H1 (cell line): ENCODE results near the gene ARAP3. TPM values are rescaled to one million over a fixed set of nuclear protein-coding genes. Genes with fewer than 3 reads are reported as not detected.

ENCODE experiments used
- CTCF ChIA-PET: fragments of 300-600 bp; sonication (Branson Sonifier 250); formaldehyde crosslinking; loops from one replicate; lab custom pipeline; 2021; ENCODE audit not compliant: partially characterized antibody; lab: Charles Lee
- POLR2A ChIA-PET: fragments of 300-600 bp; sonication (Branson Sonifier 250); formaldehyde crosslinking; loops from one replicate; lab custom pipeline; 2021; ENCODE audit warnings: inconsistent platforms; ENCODE audit not compliant: partially characterized antibody; lab: Charles Lee
- DNase-seq, 2 experiments: peaks; one replicate each; pipeline versions ENCODE4 v3.0.0 to v3.0.0-alpha.2; 2010 to 2022; ENCODE audit warnings: low spot score in 2 of 2, low read depth in 1 of 2, mixed read lengths in 1 of 2
- FAIRE-seq: peaks from 2 replicates; lab custom pipeline; 2011; peaks lifted over from hg19 to GRCh38; lab: Jason Lieb, UNC
- H2AFZ ChIP-seq: 2 replicates; pipeline ENCODE4 v1.8.1; 2012; ENCODE audit warnings: low read length, inconsistent platforms
- H2AK5ac ChIP-seq: 2 replicates; pipeline ENCODE4 v1.6.1; 2013; ENCODE audit warnings: low read depth, low read length
- H2BK120ac ChIP-seq: replicated peaks from 2 replicates; pipeline ENCODE3; 2013; ENCODE audit warnings: low read depth, low read length, inconsistent platforms
- H2BK12ac ChIP-seq: 2 replicates; pipeline ENCODE4 v1.6.1; 2013; ENCODE audit warnings: low read depth, low read length
- H2BK15ac ChIP-seq: 2 replicates; pipeline ENCODE4 v1.6.1; 2013; ENCODE audit warnings: low read length
- H2BK20ac ChIP-seq: 2 replicates; pipeline ENCODE4 v1.6.1; 2013; ENCODE audit warnings: low read length
- H2BK5ac ChIP-seq: 2 replicates; pipeline ENCODE4 v1.6.1; 2013; ENCODE audit warnings: low read depth, low read length
- H3K14ac ChIP-seq: 2 replicates; pipeline ENCODE4 v1.6.1; 2013; ENCODE audit warnings: inconsistent platforms; ENCODE audit not compliant: insufficient read length
- H3K18ac ChIP-seq: 2 replicates; pipeline ENCODE4 v1.6.1; 2013; ENCODE audit warnings: low read length; ENCODE audit errors: extremely low read depth
- H3K23ac ChIP-seq: 2 replicates; pipeline ENCODE4 v1.6.1; 2013; ENCODE audit warnings: inconsistent platforms; ENCODE audit not compliant: insufficient read length
- H3K23me2 ChIP-seq: 2 replicates; pipeline ENCODE4 v1.6.1; 2013; ENCODE audit warnings: low read depth, low read length
- H3K27ac ChIP-seq: 2 replicates; pipeline ENCODE4 v1.6.1; 2011; ENCODE audit warnings: low read depth, low read length, inconsistent platforms
- H3K27me3 ChIP-seq, 4 experiments: replicated peaks in 1 of 4; 1 replicate in 1 of 4; 2 replicates in 3 of 4; pipeline versions ENCODE4 v1.6.1 to v1.8.1; 2011 to 2013; ENCODE audit warnings: low read length in 3 of 4, mild to moderate bottlenecking in 3 of 4, inconsistent platforms in 2 of 4, mixed read lengths in 2 of 4, moderate library complexity in 1 of 4; ENCODE audit not compliant: control insufficient read depth in 3 of 4, insufficient read depth in 3 of 4; ENCODE audit errors: extremely low read depth in 1 of 4
- H3K36me3 ChIP-seq, 4 experiments: 2 replicates each; pipeline versions ENCODE4 v1.6.1 to v1.8.1; 2011 to 2013; ENCODE audit warnings: mild to moderate bottlenecking in 4 of 4, low read length in 3 of 4, moderate library complexity in 2 of 4, control low read depth in 1 of 4, inconsistent platforms in 1 of 4; ENCODE audit not compliant: insufficient read depth in 4 of 4, control insufficient read depth in 2 of 4
- H3K4ac ChIP-seq: replicated peaks from 2 replicates; pipeline ENCODE3; 2013; ENCODE audit warnings: low read length, low read depth, mixed read lengths, inconsistent platforms; ENCODE audit not compliant: insufficient read length
- H3K4me1 ChIP-seq, 4 experiments: replicated peaks in 1 of 4; 1 replicate in 1 of 4; 2 replicates in 3 of 4; pipeline versions ENCODE4 v1.6.1 to v1.8.1; 2011 to 2013; ENCODE audit warnings: low read length in 3 of 4, inconsistent platforms in 2 of 4, mixed read lengths in 1 of 4; ENCODE audit not compliant: insufficient read depth in 4 of 4, control insufficient read depth in 3 of 4
- H3K4me2 ChIP-seq, 2 experiments: 2 replicates each; pipeline versions ENCODE4 v1.6.1 to v1.8.1; 2011 to 2013; ENCODE audit warnings: low read depth in 2 of 2, low read length in 2 of 2, control low read depth in 1 of 2, inconsistent platforms in 1 of 2, mild to moderate bottlenecking in 1 of 2; ENCODE audit not compliant: insufficient read depth in 1 of 2
- H3K4me3 ChIP-seq, 4 experiments: fragments of 200-600, 300-600 bp in 1 of 4; sonication (generic), shearing (Covaris generic), sonication (Bioruptor Twin) in 1 of 4; 2 replicates each; pipeline versions ENCODE4 v1.5.1 to v1.8.1; 2011 to 2016; ENCODE audit warnings: low read length in 4 of 4, low read depth in 3 of 4, control low read depth in 2 of 4, inconsistent platforms in 2 of 4, mild to moderate bottlenecking in 2 of 4, mixed read lengths in 1 of 4, moderate library complexity in 1 of 4; ENCODE audit not compliant: insufficient read depth in 2 of 4; ENCODE audit errors: extremely low read depth in 1 of 4
- H3K56ac ChIP-seq: replicated peaks from 2 replicates; pipeline ENCODE3; 2013; ENCODE audit warnings: low read depth, mild to moderate bottlenecking, mixed read lengths, low read length, inconsistent platforms; ENCODE audit not compliant: insufficient read length
- H3K79me1 ChIP-seq: 2 replicates; pipeline ENCODE4 v1.6.1; 2013; ENCODE audit warnings: low read depth, low read length, control low read depth
- H3K79me2 ChIP-seq, 2 experiments: 2 replicates each; pipeline versions ENCODE4 v1.6.1 to v1.8.1; 2012 to 2013; ENCODE audit warnings: low read length in 2 of 2, mild to moderate bottlenecking in 2 of 2, inconsistent platforms in 1 of 2; ENCODE audit not compliant: insufficient read depth in 2 of 2, control insufficient read depth in 1 of 2
- H3K9ac ChIP-seq, 4 experiments: replicated peaks in 1 of 4; 1 replicate in 1 of 4; 2 replicates in 3 of 4; pipeline versions ENCODE4 v1.6.1 to v1.8.1; 2011 to 2013; ENCODE audit warnings: low read depth in 3 of 4, low read length in 3 of 4, control low read depth in 2 of 4, mild to moderate bottlenecking in 2 of 4, moderate library complexity in 2 of 4, inconsistent platforms in 1 of 4; ENCODE audit errors: extremely low read depth in 1 of 4
- H3K9me3 ChIP-seq, 2 experiments: 2 replicates each; pipeline versions ENCODE4 v1.6.1 to v1.8.1; 2012 to 2013; ENCODE audit warnings: mild to moderate bottlenecking in 2 of 2, moderate library complexity in 2 of 2, control low read depth in 1 of 2, inconsistent platforms in 1 of 2, low read depth in 1 of 2, low read length in 1 of 2, mixed read lengths in 1 of 2; ENCODE audit not compliant: insufficient read depth in 2 of 2
- H4K20me1 ChIP-seq, 2 experiments: replicated peaks in 1 of 2; 2 replicates each; pipeline versions ENCODE3 to v1.8.1; 2011 to 2013; ENCODE audit warnings: inconsistent platforms in 2 of 2, low read length in 2 of 2, mild to moderate bottlenecking in 1 of 2; ENCODE audit not compliant: insufficient read depth in 2 of 2, control insufficient read depth in 1 of 2
- H4K5ac ChIP-seq: 2 replicates; pipeline ENCODE4 v1.6.1; 2013; ENCODE audit warnings: low read length, low read depth, mixed read lengths, inconsistent platforms; ENCODE audit not compliant: insufficient read length
- H4K8ac ChIP-seq: 2 replicates; pipeline ENCODE4 v1.8.0; 2013; ENCODE audit warnings: mild to moderate bottlenecking, moderate library complexity, low read length, inconsistent platforms; ENCODE audit not compliant: insufficient read depth; ENCODE audit errors: extremely low read depth
- H4K91ac ChIP-seq: replicated peaks from 2 replicates; pipeline ENCODE3; 2013; ENCODE audit warnings: low read length, mixed read lengths, inconsistent platforms; ENCODE audit not compliant: insufficient read length
- HDAC2 ChIP-seq, 2 experiments: fragments of 300-600 bp in 1 of 2; sonication (generic) in 1 of 2; IDR thresholded peaks; 2 replicates each; pipeline ENCODE4 v1.6.1; 2011 to 2012; ENCODE audit warnings: low read depth in 2 of 2, low read length in 2 of 2, mild to moderate bottlenecking in 2 of 2, moderate library complexity in 2 of 2, borderline replicate concordance in 1 of 2, inconsistent platforms in 1 of 2
- KDM1A ChIP-seq: fragments of 200-600, 300-600 bp; sonication (generic); IDR thresholded peaks from 2 replicates; pipeline ENCODE4 v1.7.1; 2016; ENCODE audit warnings: mild to moderate bottlenecking, low read length, borderline replicate concordance
- SIX5 ChIP-seq: IDR thresholded peaks from 2 replicates; pipeline ENCODE4 v1.6.1; 2011; ENCODE audit warnings: mild to moderate bottlenecking, low read depth, low read length
- WGBS, 2 experiments: shearing (Covaris generic) in 1 of 2; methylation state at CpG; one replicate each; pipeline versions ENCODE4 v1.1.6 to v1.1.7; 2013 to 2015; ENCODE audit warnings: low lambda C conversion rate in 2 of 2, mixed read lengths in 2 of 2, inconsistent platforms in 1 of 2, low coverage in 1 of 2, missing lambda C conversion rate in 1 of 2; ENCODE audit not compliant: insufficient replicate concordance in 2 of 2, insufficient coverage in 1 of 2, insufficient read length in 1 of 2; ENCODE audit errors: extremely low coverage in 1 of 2, missing lambda C conversion rate in 1 of 2; 5-methylcytosine and 5-hydroxymethylcytosine counted together
- polyA plus RNA-seq, 7 experiments: library from polyadenylated mRNA; depleted of rRNA in 3 of 7; stranded (reverse) in 5 of 7; unstranded in 2 of 7; fragments of >200 nt in 5 of 7; fragments of 200-250 nt in 2 of 7; gene quantifications; 1 replicate in 5 of 7; 2 replicates in 1 of 7; 4 replicates in 1 of 7; pipeline versions ENCODE4 v1.2.1 to v1.2.3, GENCODE V29; 2011 to 2013; ENCODE audit warnings: missing spikeins in 2 of 7, mixed read lengths in 2 of 7
- total RNA-seq: library from RNA; stranded (reverse); fragmentation: NEBNext Ultra II Directional; extraction: Animal tissue kit (Norgen Biotek cat#: 25700); gene quantifications from 2 replicates; pipeline ENCODE4 v1.2.1, GENCODE V29; 2021

Gene ARAP3
- total and polyA plus RNA-seq, 2 of the 8 experiments (the other 6 are each of a cell fraction or from before 2014, with no cell fraction given): 14.4 to 48.6 TPM

- no peak overlapping the region for H4K91ac ChIP-seq
- H2BK120ac ChIP-seq: no peak overlapping the region
- POLR2A ChIA-PET: interaction anchor here (0.9 to 1.4 kb wide), 4 partner anchors 14 to 153 kb away, joined by 3 to 5 read pairs (median 3); no protein-coding TSS in a partner anchor
- no peaks in the 10 kb centered on the region for H4K20me1 ChIP-seq
- no peak overlapping the region for H2BK5ac ChIP-seq
- H3K79me2 ChIP-seq: no peaks in the 10 kb centered on the region
- H3K9ac ChIP-seq: no peak overlapping the region
- no peak overlapping the region for H3K56ac ChIP-seq
- H2AK5ac ChIP-seq: no peak overlapping the region
- TF ChIP-seq SIX5 (no peak), HDAC2 (IDR thresholded peaks at IDR 0.05; ENCODE audit: borderline replicate concordance in 1 of 2, low read depth in 2 of 2, low read length in 2 of 2) (peak in 1 of 2 experiments; percentile 72; a peak in 1 of 4 replicates), KDM1A (peak; percentile 88)
- no peak overlapping the region for H4K8ac ChIP-seq
- FAIRE-seq (no peak), DNase-seq (no peak)
- no peak overlapping the region for H3K14ac ChIP-seq
- H3K36me3 ChIP-seq: no peaks in the 10 kb centered on the region
- no peak overlapping the region for H2AFZ ChIP-seq
- H3K4me1 ChIP-seq: peaks cover 4 to 23% (median 12%) of the 10 kb centered on the region in 4 experiments
- 86% methylated on average over 3 of the region's 3 CpGs; no CpG with 5 or more reads in 1 of the 2 experiments for WGBS, 2 experiments
- CTCF ChIA-PET: interaction anchor here (0.6 to 11.5 kb wide), 20 partner anchors 14 to 163 kb away, joined by 3 to 95 read pairs (median 4); partner anchors contain the start of gene PCDH1
- H3K18ac ChIP-seq: no peak overlapping the region
- no peak overlapping the region for H3K4me3 ChIP-seq
- no peaks in the 10 kb centered on the region for H3K79me1 ChIP-seq
- no peak overlapping the region for H2BK20ac ChIP-seq
- no peak overlapping the region for H3K23ac ChIP-seq
- no peak overlapping the region for H2BK15ac ChIP-seq
- H3K27ac ChIP-seq: no peak overlapping the region
- no peaks in the 10 kb centered on the region for H3K27me3 ChIP-seq
- no peaks in the 10 kb centered on the region for H3K9me3 ChIP-seq
- H2BK12ac ChIP-seq: no peak overlapping the region
- no peak overlapping the region for H3K4ac ChIP-seq
- no peak overlapping the region for H3K4me2 ChIP-seq
- no peak overlapping the region for H4K5ac ChIP-seq
- no peaks in the 10 kb centered on the region for H3K23me2 ChIP-seq
Measured at GRCh38 chr5:141716468-141716867, 34.4 kb upstream of the ARAP3 start.
